ENCODE results near the gene INHBB.
"Not testable (repeated sequence)": the region's sequence is repeated elsewhere in the genome, so short reads cannot be mapped to it uniquely, and the experiment has no call there.

INHBB gene

GRCh38 chr2:120390381-120391055 is 44.6 kb downstream of the INHBB start:
- Histone ChIP-seq H3K4me2 (ENCODE audit: low read depth, low read length) (no peak overlapping the region), H3K9me2 (replicated peaks; ENCODE audit: insufficient read depth, low read length) (no peaks in the 10 kb centered on the region), H3K9ac (ENCODE audit: low read length) (no peak overlapping the region), H3K27ac (ENCODE audit: low read length) (no peak overlapping the region), H3K9me3 (replicated peaks; ENCODE audit: insufficient read depth, low read length) (no peaks in the 10 kb centered on the region), H4K20me1 (ENCODE audit: insufficient read depth, low read length) (no peaks in the 10 kb centered on the region), H3K4me1 (ENCODE audit: low read length) (no peaks in the 10 kb centered on the region), H3K79me2 (ENCODE audit: low read length) (no peaks in the 10 kb centered on the region), H3K27me3 (replicated peaks; ENCODE audit: insufficient read depth, low read length) (no peaks in the 10 kb centered on the region; the same call in 1 of the 2 replicates), H3K4me3 (ENCODE audit: low read length) (no peak overlapping the region), H3F3A (ENCODE audit: insufficient read depth, low read length) (no peaks in the 10 kb centered on the region), H3K36me3 (replicated peaks; ENCODE audit: insufficient read depth, low read length) (no peaks in the 10 kb centered on the region), H2AFZ (ENCODE audit: low read length) (no peak overlapping the region)
- no peak for TF ChIP-seq CTCF (IDR thresholded peaks at IDR 0.05; ENCODE audit: low read length)
- no peak for TF ChIP-seq EZH2phosphoT487 (IDR thresholded peaks at IDR 0.05; ENCODE audit: low read length)
- no peak for TF ChIP-seq EZH2 (optimal IDR thresholded peaks at IDR 0.05; ENCODE audit: low read depth, low read length)
- no peak for DNase-seq

GRCh38 chr2:120391382-120391781 is 45.4 kb downstream of the INHBB start:
- not testable (repeated sequence) for H3K4me3 ChIP-seq (ENCODE audit: low read length); H3F3A ChIP-seq (ENCODE audit: insufficient read depth, low read length); H3K9ac ChIP-seq (ENCODE audit: low read length); H3K4me2 ChIP-seq (ENCODE audit: low read depth, low read length); H3K79me2 ChIP-seq (ENCODE audit: low read length); H3K27ac ChIP-seq (ENCODE audit: low read length); H3K4me1 ChIP-seq (ENCODE audit: low read length); DNase-seq; H3K27me3 ChIP-seq (replicated peaks; ENCODE audit: insufficient read depth, low read length); H3K36me3 ChIP-seq (replicated peaks; ENCODE audit: insufficient read depth, low read length); H2AFZ ChIP-seq (ENCODE audit: low read length); H4K20me1 ChIP-seq (ENCODE audit: insufficient read depth, low read length); H3K9me3 ChIP-seq (replicated peaks; ENCODE audit: insufficient read depth, low read length); H3K9me2 ChIP-seq (replicated peaks; ENCODE audit: insufficient read depth, low read length)

GRCh38 chr2:120391911-120392665 is 46.2 kb downstream of the INHBB start:
- Histone ChIP-seq H3K27ac (ENCODE audit: low read length) (no peak overlapping the region), H3K4me2 (ENCODE audit: low read depth, low read length) (no peak overlapping the region), H3K9me2 (replicated peaks; ENCODE audit: insufficient read depth, low read length) (no peaks in the 10 kb centered on the region), H3K4me1 (ENCODE audit: low read length) (no peaks in the 10 kb centered on the region), H3K9ac (ENCODE audit: low read length) (no peak overlapping the region), H3K27me3 (replicated peaks; ENCODE audit: insufficient read depth, low read length) (peaks cover 8% of the 10 kb centered on the region; the same call in 1 of the 2 replicates), H3F3A (ENCODE audit: insufficient read depth, low read length) (no peaks in the 10 kb centered on the region), H3K79me2 (ENCODE audit: low read length) (no peaks in the 10 kb centered on the region), H3K4me3 (ENCODE audit: low read length) (no peak overlapping the region), H2AFZ (ENCODE audit: low read length) (no peak overlapping the region), H3K36me3 (replicated peaks; ENCODE audit: insufficient read depth, low read length) (no peaks in the 10 kb centered on the region), H4K20me1 (ENCODE audit: insufficient read depth, low read length) (no peaks in the 10 kb centered on the region), H3K9me3 (replicated peaks; ENCODE audit: insufficient read depth, low read length) (no peaks in the 10 kb centered on the region)
- DNase-seq, result no peak
- TF ChIP-seq EZH2phosphoT487 (IDR thresholded peaks at IDR 0.05; ENCODE audit: low read length), result no peak

- Histone ChIP-seq H3K9ac (ENCODE audit: low read length) (no peak overlapping the region), H4K20me1 (ENCODE audit: insufficient read depth, low read length) (no peaks in the 10 kb centered on the region), H3K4me2 (ENCODE audit: low read depth, low read length) (no peak overlapping the region), H3K27me3 (replicated peaks; ENCODE audit: insufficient read depth, low read length) (peaks cover 13% of the 10 kb centered on the region; the same call in 1 of the 2 replicates), H3K27ac (ENCODE audit: low read length) (no peak overlapping the region), H3K4me3 (ENCODE audit: low read length) (no peak overlapping the region), H3K4me1 (ENCODE audit: low read length) (no peaks in the 10 kb centered on the region), H2AFZ (ENCODE audit: low read length) (no peak overlapping the region), H3F3A (ENCODE audit: insufficient read depth, low read length) (no peaks in the 10 kb centered on the region), H3K79me2 (ENCODE audit: low read length) (no peaks in the 10 kb centered on the region), H3K9me2 (replicated peaks; ENCODE audit: insufficient read depth, low read length) (no peaks in the 10 kb centered on the region), H3K9me3 (replicated peaks; ENCODE audit: insufficient read depth, low read length) (no peaks in the 10 kb centered on the region), H3K36me3 (replicated peaks; ENCODE audit: insufficient read depth, low read length) (no peaks in the 10 kb centered on the region)
- no peak for DNase-seq
- no peak for TF ChIP-seq EZH2phosphoT487 (IDR thresholded peaks at IDR 0.05; ENCODE audit: low read length)
These were observed 47.0 kb downstream of the INHBB start for GRCh38 chr2:120392923-120393322.
